HepG2 (cell line): ENCODE data around the gene ETS2. TPM values are rescaled to one million over a fixed set of nuclear protein-coding genes. Genes with fewer than 3 reads are reported as not detected.

ENCODE experiments used
- ATAC-seq: fragments of 200-7000 bp; cut with Tn5 transposase; 3 replicates; pipeline ENCODE4 v1.9.1; 2020; ENCODE audit warnings: mild to moderate bottlenecking, moderate library complexity
- BruUV-seq: library from RNA; stranded (reverse); fragments of 400-500 nt; replicated peaks from 2 replicates; lab custom pipeline; 2021; lab: Mats Ljungman, UMichigan
- CTCF ChIA-PET: fragments of 300-600 bp; formaldehyde crosslinking; extraction: SDS; loops from one replicate; lab custom pipeline; 2021; ENCODE audit warnings: low total read pairs, inconsistent platforms, low intra/inter-chr PET ratio; lab: Yijun Ruan, JAX
- POLR2A ChIA-PET: fragments of 350-600 bp; sonication (Branson Sonifier 250); formaldehyde crosslinking; loops from one replicate; lab custom pipeline; 2020; ENCODE audit warnings: antibody characterized with exemption, inconsistent platforms; lab: Yijun Ruan, JAX
- DNase-seq: peaks from one replicate; pipeline ENCODE4 v3.0.0-alpha.2; 2015; ENCODE audit warnings: low spot score
- FAIRE-seq: peaks from 3 replicates; lab custom pipeline; 2011; peaks lifted over from hg19 to GRCh38; lab: Jason Lieb, UNC
- H2AFZ ChIP-seq: one replicate; pipeline ENCODE4 v1.6.1; 2011; ENCODE audit warnings: low read length, inconsistent platforms
- H3K27ac ChIP-seq: fragments of 300-600 bp; 3 replicates; pipeline ENCODE4 v1.8.0; 2011; ENCODE audit warnings: mixed run types, mild to moderate bottlenecking, mixed read lengths, low read length, inconsistent platforms; ENCODE audit not compliant: insufficient read depth; ENCODE audit errors: extremely low read length
- H3K27me3 ChIP-seq, 2 experiments: fragments of 200-600 bp in 1 of 2; 2 replicates in 1 of 2; 3 replicates in 1 of 2; pipeline versions ENCODE4 v1.6.0 to v1.8.0; 2011; ENCODE audit warnings: low read length in 2 of 2, mild to moderate bottlenecking in 2 of 2, moderate library complexity in 2 of 2, inconsistent platforms in 1 of 2; ENCODE audit not compliant: insufficient read depth in 2 of 2, control insufficient read depth in 1 of 2
- H3K36me3 ChIP-seq, 2 experiments: fragments of 200-600 bp in 1 of 2; replicated peaks in 1 of 2; 2 replicates in 1 of 2; 3 replicates in 1 of 2; pipeline versions ENCODE4 v1.5.1 to v1.8.0; 2011; ENCODE audit warnings: low read length in 2 of 2, inconsistent platforms in 1 of 2; ENCODE audit not compliant: insufficient read depth in 2 of 2, control insufficient read depth in 1 of 2
- H3K4me1 ChIP-seq: 2 replicates; pipeline ENCODE4 v1.5.1; 2012; ENCODE audit warnings: low read length, inconsistent platforms; ENCODE audit not compliant: insufficient read depth
- H3K4me2 ChIP-seq: 2 replicates; pipeline ENCODE4 v1.6.0; 2011; ENCODE audit warnings: low read depth, low read length, inconsistent platforms
- H3K4me3 ChIP-seq, 3 experiments: fragments of 200-600 bp in 1 of 3; sonication (generic), shearing (Covaris generic) in 1 of 3; replicated peaks in 1 of 3; 2 replicates each; pipeline ENCODE4 v1.5.1; 2011 to 2016; ENCODE audit warnings: low read length in 3 of 3, inconsistent platforms in 2 of 3, low read depth in 2 of 3, mild to moderate bottlenecking in 2 of 3, control low read depth in 1 of 3, mixed read lengths in 1 of 3; ENCODE audit not compliant: insufficient read depth in 1 of 3
- H3K79me2 ChIP-seq: one replicate; pipeline ENCODE4 v1.6.1; 2011; ENCODE audit warnings: low read length, inconsistent platforms; ENCODE audit not compliant: insufficient read depth
- H3K9ac ChIP-seq: 2 replicates; pipeline ENCODE4 v1.6.0; 2011; ENCODE audit warnings: mild to moderate bottlenecking, low read depth, low read length, inconsistent platforms; ENCODE audit not compliant: insufficient read depth
- H3K9me3 ChIP-seq: 2 replicates; pipeline ENCODE4 v1.5.1; 2012; ENCODE audit warnings: mild to moderate bottlenecking, low read length
- H4K20me1 ChIP-seq: 2 replicates; pipeline ENCODE4 v1.6.0; 2011; ENCODE audit warnings: inconsistent platforms, mild to moderate bottlenecking, low read length, moderate library complexity; ENCODE audit not compliant: insufficient read depth
- DDIT3 ChIP-seq: sonication (generic); formaldehyde crosslinking; IDR thresholded peaks from 2 replicates; pipeline ENCODE4 v1.4.0; 2020; ENCODE audit warnings: mild to moderate bottlenecking, missing genetic modification reagents
- DZIP1 ChIP-seq: sonication (generic); formaldehyde crosslinking; IDR thresholded peaks from 2 replicates; pipeline ENCODE4 v1.5.0; 2020; ENCODE audit warnings: mild to moderate bottlenecking, missing genetic modification reagents
- HCFC1 ChIP-seq: fragments of 150-350 bp; IDR thresholded peaks from 2 replicates; pipeline ENCODE4 v1.6.1; 2014; ENCODE audit warnings: low read depth, low read length
- MZF1 ChIP-seq: sonication (generic); formaldehyde crosslinking; IDR thresholded peaks from 2 replicates; pipeline ENCODE4 v1.8.1; 2023; ENCODE audit warnings: mild to moderate bottlenecking, missing genetic modification reagents, borderline replicate concordance
- TBP ChIP-seq: sonication (generic); formaldehyde crosslinking; IDR thresholded peaks from 2 replicates; pipeline ENCODE4 v1.5.0; 2020; ENCODE audit warnings: missing genetic modification reagents
- ZNF296 ChIP-seq: sonication (generic); formaldehyde crosslinking; conservative IDR thresholded peaks from 2 replicates; pipeline ENCODE4 v1.5.0; 2020; ENCODE audit warnings: mild to moderate bottlenecking, missing genetic modification reagents
- ZNF503 ChIP-seq: sonication (generic); formaldehyde crosslinking; IDR thresholded peaks from 2 replicates; pipeline ENCODE4 v1.4.0; 2020; ENCODE audit warnings: missing genetic modification reagents
- WGBS: methylation state at CpG from one replicate; pipeline ENCODE4 v1.1.6; 2017; ENCODE audit warnings: low lambda C conversion rate; 5-methylcytosine and 5-hydroxymethylcytosine counted together
- in situ Hi-C: cut with HindIII; loops from 2 replicates; pipeline ENCODE4 v1.10.0; 2017; ENCODE audit warnings: low pct_unique_long_range_greater_than_20kb; ENCODE audit not compliant: extremely low pct_ligation_motif_present
- intact Hi-C: fragments of 100-400 bp; cut with micrococcal nuclease; formaldehyde crosslinking; loops from one replicate; pipeline ENCODE4 v1.10.0; 2022; ENCODE audit not compliant: unreplicated experiment
- polyA plus RNA-seq, 8 experiments: library from polyadenylated mRNA; depleted of rRNA in 3 of 8; stranded (reverse) in 7 of 8; unstranded in 1 of 8; fragments of >200 nt; fragmentation: Illumina TruSeq in 4 of 8; extraction: Trizol in 4 of 8; gene quantifications; 2 replicates each; pipeline versions ENCODE4 v1.2.1 to v1.2.3, GENCODE V29; 2011 to 2016; ENCODE audit warnings: low read depth in 4 of 8, missing spikeins in 1 of 8, mixed read lengths in 1 of 8; ENCODE audit not compliant: insufficient read depth in 1 of 8
- total RNA-seq, 5 experiments: library from RNA; depleted of rRNA; stranded (reverse); fragments of >200 nt; fragmentation: Illumina TruSeq; extraction: Trizol; gene quantifications; 2 replicates each; pipeline ENCODE4 v1.2.3, GENCODE V29; 2016; ENCODE audit warnings: low read depth in 1 of 5

ETS2 gene
- total and polyA plus RNA-seq, 2 of the 13 experiments (the other 11 are each of a cell fraction or from before 2014, with no cell fraction given): 24.6 to 64.4 TPM

- in situ Hi-C loops: no loop called here
- Histone ChIP-seq H3K4me3 (no peak overlapping the region), H3K9me3 (peaks cover 17% of the 10 kb centered on the region), H4K20me1 (no peaks in the 10 kb centered on the region), H3K4me1 (peaks cover 58% of the 10 kb centered on the region), H3K79me2 (no peaks in the 10 kb centered on the region), H3K27ac (peak overlapping the region; percentile 94), H3K27me3 (no peaks in the 10 kb centered on the region), H2AFZ (no peak overlapping the region), H3K36me3 (peaks cover 14 to 28% of the 10 kb centered on the region in 2 experiments), H3K9ac (no peak overlapping the region), H3K4me2 (no peak overlapping the region)
- FAIRE-seq (no peak), ATAC-seq (no peak), DNase-seq (no peak)
- WGBS: 100% methylated on average over 4 of the region's 4 CpGs
- CTCF ChIA-PET: no interaction called here
- BruUV-seq: no TSS peak
- intact Hi-C loops: no loop called here
- POLR2A ChIA-PET: interaction anchor here (0.9 to 2.6 kb wide), 4 partner anchors 12 to 92 kb away, joined by 3 to 21 read pairs (median 6); no protein-coding TSS in a partner anchor
- TF ChIP-seq HCFC1 (no peak), ZNF296 (CRISPR knock-in tag) (no peak), DZIP1 (no peak), TBP (no peak), MZF1 (CRISPR knock-in tag) (no peak), ZNF503 (CRISPR knock-in tag) (no peak), DDIT3 (no peak)
Measured at GRCh38 chr21:38825269-38825668, 19.5 kb downstream of the ETS2 start.
